Measurements from ENCODE around the gene RNF225.
"Not testable (repeated sequence)": the region's sequence is repeated elsewhere in the genome, so short reads cannot be mapped to it uniquely, and the experiment has no call there.

RNF225 gene

DNA sequence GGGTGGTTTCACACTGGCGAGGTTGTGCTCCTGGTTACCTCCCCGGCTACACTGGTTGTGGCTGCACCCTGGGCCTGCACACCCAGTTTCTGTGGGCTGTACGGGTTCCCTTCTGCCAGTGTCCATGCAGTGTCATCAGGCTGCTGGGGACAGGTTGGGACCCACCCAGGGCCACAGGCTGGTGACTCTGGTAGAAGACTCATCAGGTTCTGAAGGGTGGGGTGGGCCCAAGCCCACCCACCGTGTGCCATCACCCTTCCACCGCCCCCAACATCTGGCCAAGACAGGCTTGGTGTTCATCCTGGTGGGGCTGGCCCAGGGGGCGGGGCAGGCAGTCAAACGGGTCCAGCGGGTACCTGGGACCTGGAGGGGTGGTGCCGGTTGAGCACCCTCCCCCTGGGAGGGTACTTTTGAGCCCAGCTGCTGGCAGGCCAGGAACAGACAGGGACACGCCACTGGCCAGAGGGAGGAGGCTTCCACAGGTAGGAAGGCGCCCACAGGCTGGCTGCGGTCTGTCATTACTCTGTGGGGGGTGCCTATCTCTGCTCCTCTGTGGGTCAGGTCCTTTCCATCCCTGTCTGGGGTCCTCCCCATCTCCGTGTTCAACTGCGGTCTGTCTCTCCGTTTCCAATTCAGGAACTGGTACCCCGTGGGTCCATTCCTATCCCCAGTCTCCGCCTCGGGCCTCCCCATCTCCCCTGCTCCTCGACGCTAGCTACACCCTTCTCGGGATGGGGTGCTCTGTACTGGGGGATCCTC, at the start of gene RNF225:
Gene RNF225, plus strand, starts transcription at position 437 of the 759 bp plus-strand sequence. CDS start 434 bp downstream, outside the sequence.
- DNase-seq (ENCODE audit: low read depth): no peak

DNA sequence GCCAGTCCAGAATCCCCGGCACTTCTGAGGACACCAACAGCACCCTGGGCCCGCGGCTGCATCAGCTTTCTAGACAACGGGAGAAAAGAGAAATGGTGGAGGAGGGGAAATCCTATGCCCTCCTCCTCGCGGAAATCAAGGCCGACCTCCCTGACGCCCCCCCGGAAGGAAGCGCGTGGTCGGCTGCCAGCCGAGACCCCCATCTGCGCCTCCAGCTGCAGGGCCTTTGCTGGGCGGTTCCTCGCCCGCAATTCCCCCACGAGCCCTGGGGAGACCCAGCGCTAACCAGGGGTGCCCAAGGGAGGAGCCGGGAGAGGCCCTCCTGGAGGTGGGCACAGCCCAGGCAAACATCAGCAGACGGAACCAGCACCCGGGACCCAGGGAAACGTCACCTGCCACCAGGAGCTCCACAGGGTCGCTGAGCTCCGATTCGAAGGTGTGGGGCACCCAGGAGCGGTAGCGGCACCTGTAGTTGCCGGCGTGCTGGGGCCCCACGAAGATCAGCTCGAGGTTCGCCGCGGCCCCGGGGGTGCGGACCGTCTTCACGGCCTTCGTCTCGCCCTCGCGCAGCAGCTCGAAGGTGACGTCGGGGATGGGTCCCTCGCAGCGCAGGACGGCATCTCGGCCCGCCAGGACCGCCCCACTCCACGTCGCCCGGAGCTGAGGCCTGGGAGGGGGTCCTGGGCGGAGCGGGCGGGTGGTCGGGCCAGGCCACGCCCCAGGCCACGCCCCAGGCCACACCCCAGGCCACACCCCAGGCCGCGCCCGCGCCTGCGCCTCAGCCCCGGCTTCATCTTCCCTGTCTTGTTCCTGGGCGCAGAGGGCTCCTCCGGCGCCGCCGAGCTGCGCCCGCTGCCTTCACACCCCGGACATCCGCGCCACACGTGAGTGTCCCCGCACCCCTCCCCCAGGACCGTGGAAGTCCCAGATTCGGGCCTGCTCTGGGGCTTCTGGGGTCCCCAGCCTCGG, 48.2 kb upstream of the RNF225 start:
- no peak for DNase-seq (ENCODE audit: low read depth)

DNA sequence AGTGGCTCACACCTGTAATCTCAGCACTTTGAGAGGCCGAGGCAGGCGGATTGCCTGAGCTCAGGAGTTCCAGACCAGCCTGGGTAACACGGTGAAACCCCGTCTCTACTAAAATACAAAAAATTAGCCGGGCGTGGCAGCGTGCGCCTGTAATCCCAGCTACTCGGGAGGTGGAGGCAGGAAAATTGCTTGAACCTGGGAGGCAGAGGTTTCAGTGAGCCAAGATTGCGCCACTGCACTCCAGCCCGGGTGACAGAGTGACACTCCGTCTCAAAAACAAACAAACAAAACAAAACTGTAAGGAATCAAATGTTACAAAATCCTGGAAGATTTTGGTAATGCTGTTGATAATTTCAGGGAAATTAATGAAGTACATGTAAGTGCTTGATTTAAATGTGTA, 47.4 kb upstream of the RNF225 start:
- DNase-seq (ENCODE audit: low read depth): not testable (repeated sequence)

DNA sequence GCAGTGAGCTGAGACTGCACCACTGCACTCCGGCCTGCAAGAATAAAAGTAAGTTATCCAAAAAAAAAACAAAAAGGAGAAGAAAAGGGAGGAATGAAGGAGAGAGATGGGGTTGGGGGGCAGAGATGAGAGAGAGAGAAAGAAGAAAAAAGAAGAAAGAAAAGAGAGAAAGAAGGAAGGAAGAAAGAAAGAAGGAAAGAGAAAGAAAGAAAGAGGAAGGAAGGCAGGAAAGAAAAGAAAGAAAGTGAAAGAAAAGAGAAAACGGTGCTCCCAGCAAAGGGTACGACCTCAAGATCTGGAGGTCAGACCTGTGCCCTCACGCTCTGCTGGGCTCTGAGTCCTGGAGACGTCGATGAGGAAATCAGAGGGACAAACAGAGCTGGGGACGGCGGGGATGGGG, 45.9 kb upstream of the RNF225 start:
- DNase-seq (ENCODE audit: low read depth): no peak

DNA sequence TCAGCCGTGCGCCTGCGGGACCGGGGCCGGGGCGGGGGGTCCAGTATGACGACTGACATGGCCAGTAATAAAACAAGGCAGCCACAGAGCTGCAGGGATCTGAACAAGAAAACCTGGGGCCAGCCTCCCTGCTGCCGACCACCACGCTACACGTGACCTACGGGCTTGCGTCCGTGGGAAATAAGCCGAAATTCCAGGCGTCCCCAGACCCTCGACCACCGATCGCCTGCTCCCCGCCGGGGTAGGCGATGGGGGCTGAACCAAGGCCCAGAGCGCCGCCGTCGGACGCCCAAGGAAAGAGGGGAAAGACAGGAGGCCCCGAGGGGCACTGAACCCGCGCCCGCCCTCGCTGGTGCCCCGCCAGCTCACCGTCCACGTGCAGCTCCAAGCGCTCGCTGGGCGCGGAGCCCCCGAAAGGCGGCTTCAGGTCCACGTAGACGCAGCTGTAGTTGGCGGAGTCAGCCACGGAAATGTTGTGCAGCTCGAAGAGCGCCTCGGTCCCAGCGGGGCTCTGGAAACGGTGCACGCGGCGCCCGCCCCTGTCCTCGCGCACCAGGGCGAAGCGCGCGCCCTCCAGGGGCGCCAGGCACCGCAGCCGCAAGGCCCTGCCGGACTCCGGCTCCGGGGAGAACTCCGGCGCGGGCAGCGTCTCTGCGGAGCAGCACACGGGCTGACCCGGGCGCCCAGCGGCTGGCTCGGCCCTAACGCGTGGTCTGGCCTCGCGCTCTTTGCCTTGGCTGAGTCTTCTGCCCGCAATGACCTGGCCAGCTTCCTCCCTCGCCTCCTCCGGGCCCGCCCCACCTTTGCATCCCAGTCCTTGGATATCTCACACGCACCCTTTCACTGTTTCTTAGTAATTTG, 45.2 kb upstream of the RNF225 start:
- no peak for DNase-seq (ENCODE audit: low read depth)

DNA sequence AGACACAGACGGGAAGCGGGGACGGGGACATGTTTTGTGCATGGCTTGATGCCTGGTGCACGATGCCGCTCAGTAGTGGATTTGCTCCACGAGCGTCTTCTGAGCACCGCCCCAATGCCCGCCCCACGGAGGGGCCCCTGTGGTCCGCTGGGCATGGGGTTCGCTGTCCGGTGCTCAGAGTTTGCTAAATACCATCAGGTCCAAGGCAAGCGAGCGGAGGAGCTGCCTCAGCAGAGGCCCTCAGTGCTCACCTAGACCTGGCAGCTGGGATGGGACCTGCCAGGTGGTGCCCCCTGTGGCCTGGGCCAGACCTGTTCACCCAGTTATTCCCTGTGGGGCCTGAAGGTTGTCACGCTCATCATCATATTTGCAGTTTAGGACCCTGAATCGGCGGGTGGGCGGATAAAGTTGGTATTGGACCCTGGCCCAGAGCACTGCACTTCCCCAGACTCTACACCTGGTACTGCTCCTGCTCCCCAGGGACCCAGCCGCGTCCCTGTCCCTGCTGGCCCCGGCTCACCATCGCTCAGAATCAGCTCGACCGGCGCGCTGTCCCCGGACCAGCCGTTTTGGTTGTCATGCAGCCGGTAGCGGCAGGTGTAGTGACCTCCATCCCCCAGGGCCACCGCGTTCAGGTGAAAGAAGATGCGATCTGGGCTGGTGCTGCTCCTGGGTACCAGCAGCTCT, 44.4 kb upstream of the RNF225 start:
- DNase-seq (ENCODE audit: low read depth): no peak

DNA sequence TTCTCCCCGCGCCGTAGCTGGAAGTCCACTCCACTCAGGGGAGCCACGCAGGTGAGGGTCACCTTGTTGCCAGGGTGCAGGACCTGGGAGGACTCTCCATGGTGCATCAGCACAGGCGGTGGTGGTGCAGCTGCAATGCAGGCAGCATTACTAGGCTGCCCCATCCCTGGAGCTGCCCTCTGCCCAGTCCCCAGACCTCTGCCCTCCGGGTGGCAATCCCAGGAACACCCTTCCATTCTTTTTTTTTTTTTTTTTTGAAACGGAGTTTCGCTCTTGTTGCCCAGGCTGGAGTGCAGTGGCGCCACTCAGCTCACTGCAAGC, 43.9 kb upstream of the RNF225 start:
- no peak for DNase-seq (ENCODE audit: low read depth)

DNA sequence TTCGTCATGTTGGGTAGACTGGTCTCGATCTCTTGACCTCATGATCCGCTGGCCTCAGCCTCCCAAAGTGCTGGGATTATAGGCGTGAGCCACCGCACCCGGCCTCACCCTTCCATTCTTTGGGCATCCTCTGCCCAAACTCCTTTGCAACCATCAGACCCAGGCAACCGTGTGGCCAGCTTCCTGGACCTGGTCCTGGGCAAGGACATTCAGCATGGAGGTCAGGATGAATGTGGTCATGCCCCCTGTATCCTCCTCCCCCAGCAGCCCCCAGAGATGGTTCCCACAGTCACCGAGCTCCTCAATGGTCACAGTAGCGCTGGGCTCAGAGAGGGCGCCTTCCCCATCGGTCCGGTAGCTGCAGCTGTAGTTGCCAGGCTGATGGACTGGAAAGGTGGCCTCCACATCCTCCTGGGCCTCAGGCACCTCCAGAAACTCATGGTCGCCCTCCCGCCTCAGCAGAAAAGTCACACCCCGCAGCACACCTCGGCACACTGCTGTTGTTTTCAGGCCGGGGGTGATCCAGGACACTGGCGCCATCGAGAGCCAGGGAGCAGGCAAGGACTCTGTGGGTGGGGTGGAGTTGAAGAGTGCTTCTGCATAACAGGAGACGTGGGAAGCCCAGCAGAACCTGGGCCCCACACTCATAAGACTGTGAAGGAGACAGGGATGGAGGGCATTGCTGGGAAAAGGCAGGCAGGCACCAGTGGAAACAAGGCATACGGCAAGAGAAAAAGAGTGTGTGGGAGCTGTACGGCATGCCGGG, 43.3 kb upstream of the RNF225 start:
- DNase-seq (ENCODE audit: low read depth): no peak

DNA sequence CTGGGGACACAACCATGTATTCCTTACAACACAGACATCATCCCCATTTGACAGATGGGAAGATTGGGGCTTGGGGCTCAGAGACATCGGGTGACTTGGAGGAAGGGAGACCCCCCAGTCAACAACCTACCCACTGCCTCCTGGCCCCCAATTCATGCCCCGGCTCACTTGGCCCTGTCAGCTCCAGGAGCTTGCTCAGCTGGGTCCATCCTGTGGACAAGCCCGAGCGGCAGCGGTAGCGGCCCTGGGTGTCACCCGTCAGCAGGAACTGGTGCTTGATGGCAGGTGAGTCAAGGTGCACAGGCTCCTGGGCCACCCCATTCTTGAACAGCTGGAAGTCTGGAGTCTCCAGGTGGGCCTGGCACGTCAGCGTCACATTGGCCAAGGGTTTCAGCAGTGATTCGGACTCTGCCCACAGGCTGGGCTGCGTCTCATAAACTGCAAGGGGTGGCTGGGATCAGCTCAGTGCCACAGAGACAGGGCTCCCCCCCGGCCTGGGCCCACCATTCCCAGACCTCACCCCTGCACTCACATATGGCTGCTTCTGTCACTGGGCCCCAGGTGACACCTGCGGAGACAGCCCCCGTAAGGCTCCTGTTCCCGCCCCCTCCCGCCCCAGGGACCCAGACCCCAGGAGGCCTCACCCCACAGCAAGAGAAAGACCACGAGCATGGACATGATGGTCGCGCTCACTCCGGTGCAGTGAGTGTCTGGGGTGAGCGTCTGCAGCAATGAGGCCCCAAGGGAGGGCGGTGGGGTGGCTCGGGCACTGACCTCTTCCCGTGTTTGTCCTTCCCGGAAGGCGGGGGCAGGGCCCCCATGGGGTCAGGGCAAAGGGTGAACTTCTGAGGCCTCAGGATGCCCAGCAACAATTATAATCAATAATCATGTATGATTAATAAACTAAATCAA, 42.4 kb upstream of the RNF225 start, which contains the start of gene A1BG:
Gene A1BG, minus strand, starts transcription at position 733 of the 912 bp plus-strand sequence. Its CDS starts 55 bp downstream, at position 678.
- DNase-seq (ENCODE audit: low read depth): no peak

DNA sequence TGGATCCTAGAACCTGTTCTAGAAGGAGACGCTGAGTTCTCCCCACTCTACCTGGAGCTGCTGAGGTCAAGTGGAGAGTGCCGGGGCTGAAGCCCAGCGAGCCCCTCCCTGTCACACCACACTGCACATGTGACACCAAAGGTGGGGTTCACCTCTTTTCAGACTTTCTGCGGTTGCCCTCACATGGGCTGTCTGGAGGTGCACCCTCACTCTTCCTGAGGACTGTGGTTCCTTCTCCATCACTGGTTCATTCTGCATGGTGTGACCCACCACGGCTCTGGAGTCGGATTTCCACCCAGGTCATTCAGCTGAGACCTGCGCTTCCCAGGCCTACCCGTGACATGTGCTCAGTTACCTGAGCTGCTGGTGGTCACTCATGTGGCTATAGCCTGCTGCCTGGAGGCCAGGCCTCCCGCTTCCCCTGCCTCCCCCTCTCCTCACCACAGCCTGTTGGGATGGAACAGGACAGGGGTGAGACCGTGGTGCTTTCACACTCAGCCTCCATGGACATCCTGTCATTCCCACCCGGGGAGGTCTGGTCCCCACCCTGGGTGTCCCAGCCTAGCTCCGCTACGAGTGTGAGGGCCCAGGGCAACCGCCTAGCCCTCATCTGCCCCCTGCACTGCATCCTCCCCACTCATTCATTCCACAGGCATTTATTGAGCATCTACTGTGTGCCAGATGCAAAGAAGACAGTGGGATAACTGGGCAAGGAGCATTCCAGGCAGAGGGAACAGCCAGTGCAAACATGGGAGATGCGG, 41.6 kb upstream of the RNF225 start:
- no peak for DNase-seq (ENCODE audit: low read depth)

DNA sequence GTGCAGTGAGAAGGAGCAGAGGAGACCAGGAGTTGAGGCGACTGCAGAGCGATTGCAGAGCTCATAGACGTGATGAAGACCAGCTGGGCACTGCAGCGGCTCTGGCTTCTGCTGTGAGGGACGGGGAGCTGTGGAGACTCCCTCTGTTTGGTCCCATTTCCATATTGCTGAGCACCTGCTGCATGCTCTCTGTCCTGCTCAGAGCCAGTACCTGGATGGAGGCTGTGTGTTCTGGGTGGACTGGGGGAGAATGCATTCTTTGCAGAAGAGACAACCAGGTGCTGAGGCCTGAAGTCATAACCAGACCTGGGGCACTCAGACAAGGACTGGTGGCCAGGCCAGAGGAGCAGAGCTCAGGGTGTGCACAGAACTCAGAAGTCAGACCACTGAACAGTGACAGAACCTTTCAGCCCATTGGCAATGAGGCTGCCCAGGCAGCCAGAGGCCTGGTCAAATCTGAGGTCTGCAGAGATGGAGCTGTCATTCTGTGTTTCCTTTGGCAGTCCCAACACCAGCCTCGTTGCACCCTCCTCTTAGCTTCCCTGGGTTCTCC, 40.9 kb upstream of the RNF225 start:
- DNase-seq (ENCODE audit: low read depth): no peak

DNA sequence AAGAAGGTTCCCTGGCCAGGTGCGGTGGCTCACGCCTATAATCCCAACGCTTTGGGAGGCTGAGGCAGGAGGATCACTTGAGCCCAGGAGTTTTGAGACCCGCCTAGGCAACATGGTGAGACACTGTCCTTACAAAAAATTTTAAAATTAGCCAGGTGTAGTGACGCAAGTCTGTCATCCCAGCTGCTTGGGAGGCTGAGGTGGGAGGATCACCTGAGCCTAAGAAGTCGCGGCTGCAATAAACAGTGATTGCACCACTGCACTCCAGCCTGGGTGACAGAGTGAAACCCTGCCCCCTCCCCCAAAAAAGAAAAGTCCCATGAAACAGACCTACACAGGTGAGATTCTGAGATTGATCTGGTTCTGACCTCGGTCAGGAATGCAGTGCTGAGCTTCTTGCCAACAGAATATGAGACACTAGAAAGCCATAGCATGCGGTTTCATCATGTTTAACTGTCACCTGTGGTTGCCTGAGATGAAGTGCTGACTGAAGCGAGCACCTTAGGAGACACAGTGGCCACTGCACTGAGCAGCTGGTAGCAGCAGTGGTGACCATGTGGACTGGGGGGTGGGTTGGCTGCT, 40.1 kb upstream of the RNF225 start:
- DNase-seq (ENCODE audit: low read depth): no peak

DNA sequence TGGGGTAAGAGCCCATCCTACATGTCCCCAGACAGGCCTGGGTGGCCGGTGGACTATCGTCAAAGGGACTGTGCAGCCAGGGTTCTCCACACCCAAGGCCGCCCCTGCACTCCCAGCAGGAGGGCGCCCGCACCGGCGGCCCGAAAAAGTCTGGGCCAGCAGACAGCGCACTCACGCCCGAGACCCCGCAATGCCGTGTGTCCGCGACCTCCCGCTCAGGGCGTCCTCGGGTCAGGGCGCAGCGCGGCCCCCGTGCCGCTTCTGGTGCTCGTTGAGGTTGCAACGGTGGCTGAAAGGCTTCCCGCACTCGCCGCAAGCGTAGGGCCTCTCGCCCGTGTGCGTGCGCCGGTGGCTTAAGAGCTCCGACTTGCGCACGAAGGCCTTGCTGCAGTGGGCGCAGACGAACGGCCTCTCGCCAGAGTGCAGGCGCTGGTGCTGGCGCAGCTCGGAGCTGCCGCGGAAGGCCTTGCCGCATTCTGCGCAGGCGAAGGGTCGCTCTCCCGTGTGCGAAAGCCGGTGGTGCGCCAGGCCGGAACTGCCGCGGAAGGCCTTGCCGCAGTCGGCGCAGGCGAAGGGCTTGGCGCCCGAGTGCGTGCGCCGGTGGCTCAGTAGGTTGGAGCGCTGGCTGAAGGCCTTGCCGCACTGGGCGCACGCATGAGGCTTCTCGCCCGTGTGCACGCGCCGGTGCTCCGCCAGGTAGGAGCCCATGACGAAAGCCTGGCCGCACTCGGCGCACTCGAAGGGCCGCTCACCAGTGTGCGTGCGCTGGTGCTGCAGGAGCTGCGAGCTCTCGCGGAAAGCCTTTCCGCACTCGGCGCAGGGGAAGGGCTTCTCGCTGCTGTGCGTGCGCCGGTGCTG, 39.3 kb upstream of the RNF225 start:
- DNase-seq (ENCODE audit: low read depth): no peak

DNA sequence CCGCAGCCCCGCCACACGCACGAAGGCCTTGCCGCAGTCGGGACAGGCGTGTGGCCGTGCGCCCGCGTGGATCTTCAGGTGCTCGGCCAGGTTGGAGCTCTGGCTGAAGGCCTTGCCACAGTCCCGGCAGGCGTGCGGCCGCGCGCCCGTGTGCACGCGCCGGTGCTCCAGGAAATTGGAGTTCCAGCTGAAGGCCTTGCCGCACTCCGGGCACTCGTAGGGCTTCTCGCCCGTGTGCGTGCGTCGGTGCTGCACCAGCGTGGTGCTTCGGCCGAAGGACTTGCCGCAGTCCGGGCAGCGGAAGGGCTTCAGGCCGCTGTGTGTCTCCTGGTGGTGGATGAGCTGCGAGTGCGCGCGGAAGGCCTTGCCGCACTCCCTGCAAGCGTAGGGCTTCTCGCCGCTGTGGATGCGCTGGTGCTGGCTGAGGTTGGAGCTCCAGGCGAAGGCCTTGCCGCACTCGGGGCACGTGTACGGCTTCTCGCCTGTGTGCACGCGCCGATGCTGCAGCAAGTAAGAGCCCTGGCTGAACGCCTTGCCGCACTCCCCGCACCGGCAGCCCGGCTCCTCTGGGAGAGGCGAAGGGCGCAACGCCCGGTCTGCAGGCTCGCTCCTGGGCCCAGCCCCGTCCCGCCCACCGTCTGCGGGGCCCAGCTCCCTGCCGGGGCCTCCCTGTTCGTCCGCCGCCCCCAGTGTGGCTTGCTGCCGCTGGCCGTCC, 38.5 kb upstream of the RNF225 start:
- DNase-seq (ENCODE audit: low read depth): no peak

DNA sequence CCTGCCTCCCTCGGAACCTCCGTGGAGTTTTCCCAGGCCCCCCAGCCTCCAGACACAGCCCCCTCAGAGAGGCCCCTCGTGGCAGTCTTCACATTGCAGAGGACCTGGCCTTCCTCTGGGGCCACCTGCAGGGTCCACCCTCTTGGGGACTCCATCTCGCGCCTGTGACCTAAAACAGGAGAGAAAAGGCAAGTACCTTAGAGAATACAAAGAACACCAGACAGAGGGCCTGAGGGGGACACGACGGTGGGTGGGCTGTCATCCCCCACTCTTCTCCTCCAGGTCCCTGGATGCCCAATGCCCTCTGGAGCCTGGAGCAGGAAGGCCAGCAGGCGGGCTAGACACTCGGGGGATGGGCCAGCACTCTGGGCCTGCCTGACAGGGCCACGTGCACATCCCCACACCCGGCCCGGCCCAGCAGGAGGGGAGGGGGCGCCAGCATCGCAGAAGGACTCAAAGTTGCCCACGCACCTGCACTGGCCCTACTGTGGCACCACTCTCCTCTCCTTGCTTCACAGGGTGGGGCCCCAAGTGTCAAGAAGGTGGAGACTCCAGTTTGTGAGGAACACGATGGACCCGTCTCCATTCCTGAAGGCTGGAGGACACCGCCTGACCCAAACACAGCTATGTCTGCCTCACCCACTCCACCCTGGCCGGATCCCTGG, 37.8 kb upstream of the RNF225 start:
- DNase-seq (ENCODE audit: low read depth): no peak

DNA sequence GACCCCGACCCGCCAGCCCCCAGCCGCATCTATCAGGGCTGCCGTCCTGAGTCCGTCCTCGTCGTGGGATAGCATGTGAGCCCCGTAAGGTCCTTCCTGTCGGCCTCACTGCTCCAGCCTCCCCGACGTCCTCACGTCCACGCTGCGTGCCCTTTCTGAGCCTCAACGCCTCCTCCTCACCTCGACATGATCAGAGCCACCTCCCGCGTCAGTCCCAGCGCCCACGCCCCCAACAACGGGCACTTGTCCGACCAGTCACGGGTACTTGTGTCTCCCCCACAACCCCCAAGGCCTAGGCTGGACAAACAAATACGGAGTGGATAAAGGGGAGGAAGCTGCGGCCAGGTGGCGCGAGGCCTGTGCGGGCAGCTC, 33.6 kb upstream of the RNF225 start:
- no peak for DNase-seq (ENCODE audit: low read depth)
